Thyroid gland (tissue), 4 donors: ENCODE measurements around the gene TRIOBP.

Experiments used
- CTCF ChIP-seq, 6 experiments: fragments of 200-600 bp in 3 of 6; fragments of 450-650 bp in 3 of 6; sonication (generic) in 3 of 6; IDR thresholded peaks; one replicate each; pipeline ENCODE4 v1.5.1; 2016 to 2019; ENCODE audit warnings: antibody characterized with exemption in 6 of 6, mild to moderate bottlenecking in 2 of 6, inconsistent platforms in 1 of 6, moderate library complexity in 1 of 6
- POLR2A ChIP-seq, 2 donors: fragments of 450-650 bp; IDR thresholded peaks; one replicate each; pipeline ENCODE4 v1.6.1; 2017; ENCODE audit warnings: antibody characterized with exemption in 2 of 2, mild to moderate bottlenecking in 2 of 2, moderate library complexity in 1 of 2

- TF ChIP-seq CTCF (IDR thresholded peaks at IDR 0.05): no peak
- TF ChIP-seq POLR2A (IDR thresholded peaks at IDR 0.05): no peak
These were observed 119.8 kb downstream of the TRIOBP start for GRCh38 chr22:37816543-37817180.
